NT2/D1 (cell line): Measurements from ENCODE around the gene NUDT16L1.

Experiments used
- DNase-seq: peaks from one replicate; pipeline ENCODE4 v3.0.0-alpha.2; 2011; ENCODE audit warnings: low read depth, low spot score
- H3K27me3 ChIP-seq: 2 replicates; pipeline ENCODE4 v1.6.0; 2011; ENCODE audit warnings: mild to moderate bottlenecking; ENCODE audit not compliant: insufficient read length, insufficient read depth
- H3K36me3 ChIP-seq: 2 replicates; pipeline ENCODE4 v1.6.1; 2011; ENCODE audit warnings: mild to moderate bottlenecking, low read length, mixed read lengths; ENCODE audit not compliant: insufficient read depth, insufficient read length
- H3K4me1 ChIP-seq: 2 replicates; pipeline ENCODE4 v1.5.1; 2011; ENCODE audit not compliant: insufficient read depth, insufficient read length
- H3K4me3 ChIP-seq: 2 replicates; pipeline ENCODE4 v1.5.1; 2011; ENCODE audit warnings: low read depth; ENCODE audit not compliant: insufficient read length
- H3K9ac ChIP-seq: 2 replicates; pipeline ENCODE4 v1.6.0; 2011; ENCODE audit warnings: low read depth; ENCODE audit not compliant: insufficient read length
- H3K9me3 ChIP-seq: 2 replicates; pipeline ENCODE4 v1.5.1; 2011; ENCODE audit warnings: mild to moderate bottlenecking, low read length; ENCODE audit not compliant: insufficient read depth
- SUZ12 ChIP-seq: IDR thresholded peaks from 2 replicates; pipeline ENCODE4 v1.6.1; 2011; ENCODE audit not compliant: insufficient read length, insufficient read depth; ENCODE audit errors: extremely low read depth
- YY1 ChIP-seq: IDR thresholded peaks from 2 replicates; pipeline ENCODE4 v1.6.1; 2011; ENCODE audit not compliant: insufficient read length, insufficient read depth
- ZNF274 ChIP-seq: IDR thresholded peaks from 2 replicates; pipeline ENCODE4 v1.6.1; 2011; ENCODE audit warnings: mild to moderate bottlenecking, low read depth, low read length

Gene NUDT16L1

GRCh38 chr16:4652561-4652960, 40.8 kb upstream of the NUDT16L1 start:
- Histone ChIP-seq H3K9me3 (no peaks in the 10 kb centered on the region), H3K27me3 (no peaks in the 10 kb centered on the region), H3K9ac (no peak overlapping the region), H3K4me3 (no peak overlapping the region), H3K36me3 (peaks cover 79% of the 10 kb centered on the region), H3K4me1 (peaks cover 10% of the 10 kb centered on the region)
- no peak for TF ChIP-seq ZNF274
- TF ChIP-seq YY1, result no peak
- no peak for DNase-seq

- Histone ChIP-seq H3K9me3 (no peaks in the 10 kb centered on the region), H3K4me1 (peaks cover 10% of the 10 kb centered on the region), H3K36me3 (peaks cover 83% of the 10 kb centered on the region), H3K4me3 (no peak overlapping the region), H3K9ac (no peak overlapping the region), H3K27me3 (no peaks in the 10 kb centered on the region)
- no peak for DNase-seq
- TF ChIP-seq ZNF274 (no peak), YY1 (no peak), SUZ12 (no peak)
Measured at GRCh38 chr16:4654011-4654963, 39.1 kb upstream of the NUDT16L1 start.

- no peak overlapping the region for H3K9ac ChIP-seq
- no peaks in the 10 kb centered on the region for H3K9me3 ChIP-seq
- TF ChIP-seq YY1, result no peak
- no peak for TF ChIP-seq SUZ12
- TF ChIP-seq ZNF274, result no peak
- DNase-seq, result no peak
- H3K4me1 ChIP-seq, result peaks cover 10% of the 10 kb centered on the region
- H3K4me3 ChIP-seq, result no peak overlapping the region
- peaks cover 84% of the 10 kb centered on the region for H3K36me3 ChIP-seq
- H3K27me3 ChIP-seq, result no peaks in the 10 kb centered on the region
Measured at GRCh38 chr16:4654964-4655590, 38.3 kb upstream of the NUDT16L1 start.

- DNase-seq, result no peak
- Histone ChIP-seq H3K27me3 (no peaks in the 10 kb centered on the region), H3K4me1 (peaks cover 8% of the 10 kb centered on the region), H3K9me3 (no peaks in the 10 kb centered on the region), H3K9ac (no peak overlapping the region), H3K36me3 (peaks cover 83% of the 10 kb centered on the region), H3K4me3 (no peak overlapping the region)
- TF ChIP-seq ZNF274 (no peak), YY1 (no peak), SUZ12 (no peak)
Measured at GRCh38 chr16:4655801-4656200, 37.6 kb upstream of the NUDT16L1 start.

- no peak overlapping the region for H3K4me3 ChIP-seq
- H3K27me3 ChIP-seq, result no peaks in the 10 kb centered on the region
- no peaks in the 10 kb centered on the region for H3K9me3 ChIP-seq
- peaks cover 83% of the 10 kb centered on the region for H3K36me3 ChIP-seq
- DNase-seq, result no peak
- TF ChIP-seq SUZ12 (no peak), YY1 (no peak), ZNF274 (no peak)
- H3K9ac ChIP-seq, result no peak overlapping the region
- H3K4me1 ChIP-seq, result peaks cover 8% of the 10 kb centered on the region
Measured at GRCh38 chr16:4656221-4656620, 37.1 kb upstream of the NUDT16L1 start.

GRCh38 chr16:4656695-4657686, 36.4 kb upstream of the NUDT16L1 start:
- Histone ChIP-seq H3K36me3 (peaks cover 83% of the 10 kb centered on the region), H3K27me3 (no peaks in the 10 kb centered on the region), H3K4me3 (peak overlapping the region; percentile 2), H3K9ac (peak overlapping the region; percentile 64), H3K4me1 (peaks cover 8% of the 10 kb centered on the region), H3K9me3 (no peaks in the 10 kb centered on the region)
- DNase-seq, result no peak
- TF ChIP-seq YY1, result no peak
- no peak for TF ChIP-seq SUZ12
- no peak for TF ChIP-seq ZNF274
